ENCODE measurements around the gene CEACAM4. TPM values are rescaled to one million over a fixed set of nuclear protein-coding genes. Genes with fewer than 3 reads are reported as not detected.

Gene CEACAM4

GRCh38 chr19:41569481-41570150 is 57.3 kb downstream of the CEACAM4 start:
- Histone ChIP-seq H3K79me1 (replicated peaks; ENCODE audit: low read length, poor library complexity, severe bottlenecking) (no peaks in the 10 kb centered on the region), H3K9me3 (ENCODE audit: control insufficient read depth, low read length) (no peaks in the 10 kb centered on the region), H3K4me2 (ENCODE audit: low read length, poor library complexity, severe bottlenecking) (no peak overlapping the region), H3K18ac (ENCODE audit: low read depth in 1 of 2, low read length in 2 of 2) (no peak overlapping the region), H4K91ac (ENCODE audit: low read length) (no peak overlapping the region), H2BK12ac (ENCODE audit: low read length in 2 of 2) (no peak overlapping the region), H2BK5ac (ENCODE audit: low read depth, low read length, poor library complexity, severe bottlenecking) (no peak overlapping the region), H3K14ac (ENCODE audit: low read length in 2 of 2) (no peak overlapping the region), H3K27ac (ENCODE audit: low read length, poor library complexity, severe bottlenecking) (no peak overlapping the region), H3K4me3 (ENCODE audit: insufficient read depth in 1 of 2, low read depth in 1 of 2, low read length in 2 of 2) (no peak overlapping the region), H2BK120ac (ENCODE audit: low read depth, low read length) (no peak overlapping the region), H2AK5ac (ENCODE audit: low read length, severe bottlenecking) (no peak overlapping the region), H4K8ac (ENCODE audit: low read length) (no peak overlapping the region), H3K27me3 (ENCODE audit: control insufficient read depth in 1 of 2, insufficient read depth in 1 of 2, low read length in 2 of 2) (peaks cover 46 to 92% of the 10 kb centered on the region in 2 experiments), H3K4ac (ENCODE audit: low read depth in 1 of 2, low read length in 2 of 2) (peak overlapping the region in 1 of 2 experiments; percentile 64), H3K9ac (ENCODE audit: low read length) (no peak overlapping the region), H2BK15ac (ENCODE audit: low read depth, poor library complexity, severe bottlenecking) (no peak overlapping the region), H3K36me3 (ENCODE audit: control insufficient read depth in 1 of 2, insufficient read depth in 2 of 2, low read depth in 1 of 2, low read length in 2 of 2) (no peaks in the 10 kb centered on the region), H3K4me1 (ENCODE audit: control insufficient read depth, insufficient read depth, low read depth, low read length) (peaks cover 2% of the 10 kb centered on the region), H3K23ac (ENCODE audit: low read length in 2 of 2) (no peak overlapping the region), H2AFZ (ENCODE audit: low read depth, low read length) (no peak overlapping the region)
- no peak for DNase-seq
- WGBS: 56% methylated on average over 11 of the region's 11 CpGs

Small RNA genes within 50 kb of the gene (small RNA-seq; reads per million reads assigned to genes)
- not detected for gene AC243960.4 (ENCODE audit: low read depth)
